ENCODE measurements around the gene TRNT1.

DNA sequence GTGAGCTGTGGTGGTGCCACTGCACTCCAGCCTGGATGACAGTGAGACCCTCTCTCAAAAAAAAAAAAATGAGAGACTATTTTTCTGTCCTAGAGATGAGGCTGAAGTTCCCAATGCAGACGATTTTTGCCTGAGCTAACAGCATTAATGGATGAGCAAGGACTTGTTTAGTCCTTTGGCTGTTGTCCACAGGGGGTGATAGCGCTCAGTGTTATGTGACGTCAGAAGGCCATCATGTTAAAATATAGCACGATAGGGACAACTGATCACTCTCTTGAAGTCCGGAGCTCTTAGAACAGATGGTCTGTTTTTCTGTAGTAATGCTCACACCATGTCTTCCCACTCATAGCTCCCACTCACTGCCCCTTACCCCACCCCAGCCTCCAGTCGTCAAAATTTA is 6.8 kb downstream of the TRNT1 start:
- TF ChIP-seq POLR2AphosphoS5 (IDR thresholded peaks at IDR 0.05; ENCODE audit: low read depth, low read length) (no peak), JUND (IDR thresholded peaks at IDR 0.05; ENCODE audit: low read length) (no peak), CTCF (IDR thresholded peaks at IDR 0.05; ENCODE audit: control extremely low read depth in 1 of 3, insufficient read depth in 1 of 3, low read depth in 1 of 3, low read length in 3 of 3) (no peak), JUN (IDR thresholded peaks at IDR 0.05; ENCODE audit: low read depth, low read length) (no peak), NANOG (IDR thresholded peaks at IDR 0.05; ENCODE audit: insufficient read depth, low read depth, low read length, poor library complexity, severe bottlenecking) (no peak), CEBPB (IDR thresholded peaks at IDR 0.05; ENCODE audit: low read depth, low read length) (no peak), TAF1 (IDR thresholded peaks at IDR 0.05; ENCODE audit: low read depth, low read length) (no peak), KDM1A (IDR thresholded peaks at IDR 0.05; ENCODE audit: borderline replicate concordance, low read length) (no peak), MAFK (IDR thresholded peaks at IDR 0.05; ENCODE audit: low read depth, low read length) (no peak), KDM5A (IDR thresholded peaks at IDR 0.05; ENCODE audit: low read length) (no peak), POLR2A (IDR thresholded peaks at IDR 0.05; ENCODE audit: control extremely low read depth in 1 of 2, low read depth in 2 of 2, low read length in 2 of 2) (no peak), CREB1 (IDR thresholded peaks at IDR 0.05) (no peak)
- TF ChIP-seq, protein P1, sequence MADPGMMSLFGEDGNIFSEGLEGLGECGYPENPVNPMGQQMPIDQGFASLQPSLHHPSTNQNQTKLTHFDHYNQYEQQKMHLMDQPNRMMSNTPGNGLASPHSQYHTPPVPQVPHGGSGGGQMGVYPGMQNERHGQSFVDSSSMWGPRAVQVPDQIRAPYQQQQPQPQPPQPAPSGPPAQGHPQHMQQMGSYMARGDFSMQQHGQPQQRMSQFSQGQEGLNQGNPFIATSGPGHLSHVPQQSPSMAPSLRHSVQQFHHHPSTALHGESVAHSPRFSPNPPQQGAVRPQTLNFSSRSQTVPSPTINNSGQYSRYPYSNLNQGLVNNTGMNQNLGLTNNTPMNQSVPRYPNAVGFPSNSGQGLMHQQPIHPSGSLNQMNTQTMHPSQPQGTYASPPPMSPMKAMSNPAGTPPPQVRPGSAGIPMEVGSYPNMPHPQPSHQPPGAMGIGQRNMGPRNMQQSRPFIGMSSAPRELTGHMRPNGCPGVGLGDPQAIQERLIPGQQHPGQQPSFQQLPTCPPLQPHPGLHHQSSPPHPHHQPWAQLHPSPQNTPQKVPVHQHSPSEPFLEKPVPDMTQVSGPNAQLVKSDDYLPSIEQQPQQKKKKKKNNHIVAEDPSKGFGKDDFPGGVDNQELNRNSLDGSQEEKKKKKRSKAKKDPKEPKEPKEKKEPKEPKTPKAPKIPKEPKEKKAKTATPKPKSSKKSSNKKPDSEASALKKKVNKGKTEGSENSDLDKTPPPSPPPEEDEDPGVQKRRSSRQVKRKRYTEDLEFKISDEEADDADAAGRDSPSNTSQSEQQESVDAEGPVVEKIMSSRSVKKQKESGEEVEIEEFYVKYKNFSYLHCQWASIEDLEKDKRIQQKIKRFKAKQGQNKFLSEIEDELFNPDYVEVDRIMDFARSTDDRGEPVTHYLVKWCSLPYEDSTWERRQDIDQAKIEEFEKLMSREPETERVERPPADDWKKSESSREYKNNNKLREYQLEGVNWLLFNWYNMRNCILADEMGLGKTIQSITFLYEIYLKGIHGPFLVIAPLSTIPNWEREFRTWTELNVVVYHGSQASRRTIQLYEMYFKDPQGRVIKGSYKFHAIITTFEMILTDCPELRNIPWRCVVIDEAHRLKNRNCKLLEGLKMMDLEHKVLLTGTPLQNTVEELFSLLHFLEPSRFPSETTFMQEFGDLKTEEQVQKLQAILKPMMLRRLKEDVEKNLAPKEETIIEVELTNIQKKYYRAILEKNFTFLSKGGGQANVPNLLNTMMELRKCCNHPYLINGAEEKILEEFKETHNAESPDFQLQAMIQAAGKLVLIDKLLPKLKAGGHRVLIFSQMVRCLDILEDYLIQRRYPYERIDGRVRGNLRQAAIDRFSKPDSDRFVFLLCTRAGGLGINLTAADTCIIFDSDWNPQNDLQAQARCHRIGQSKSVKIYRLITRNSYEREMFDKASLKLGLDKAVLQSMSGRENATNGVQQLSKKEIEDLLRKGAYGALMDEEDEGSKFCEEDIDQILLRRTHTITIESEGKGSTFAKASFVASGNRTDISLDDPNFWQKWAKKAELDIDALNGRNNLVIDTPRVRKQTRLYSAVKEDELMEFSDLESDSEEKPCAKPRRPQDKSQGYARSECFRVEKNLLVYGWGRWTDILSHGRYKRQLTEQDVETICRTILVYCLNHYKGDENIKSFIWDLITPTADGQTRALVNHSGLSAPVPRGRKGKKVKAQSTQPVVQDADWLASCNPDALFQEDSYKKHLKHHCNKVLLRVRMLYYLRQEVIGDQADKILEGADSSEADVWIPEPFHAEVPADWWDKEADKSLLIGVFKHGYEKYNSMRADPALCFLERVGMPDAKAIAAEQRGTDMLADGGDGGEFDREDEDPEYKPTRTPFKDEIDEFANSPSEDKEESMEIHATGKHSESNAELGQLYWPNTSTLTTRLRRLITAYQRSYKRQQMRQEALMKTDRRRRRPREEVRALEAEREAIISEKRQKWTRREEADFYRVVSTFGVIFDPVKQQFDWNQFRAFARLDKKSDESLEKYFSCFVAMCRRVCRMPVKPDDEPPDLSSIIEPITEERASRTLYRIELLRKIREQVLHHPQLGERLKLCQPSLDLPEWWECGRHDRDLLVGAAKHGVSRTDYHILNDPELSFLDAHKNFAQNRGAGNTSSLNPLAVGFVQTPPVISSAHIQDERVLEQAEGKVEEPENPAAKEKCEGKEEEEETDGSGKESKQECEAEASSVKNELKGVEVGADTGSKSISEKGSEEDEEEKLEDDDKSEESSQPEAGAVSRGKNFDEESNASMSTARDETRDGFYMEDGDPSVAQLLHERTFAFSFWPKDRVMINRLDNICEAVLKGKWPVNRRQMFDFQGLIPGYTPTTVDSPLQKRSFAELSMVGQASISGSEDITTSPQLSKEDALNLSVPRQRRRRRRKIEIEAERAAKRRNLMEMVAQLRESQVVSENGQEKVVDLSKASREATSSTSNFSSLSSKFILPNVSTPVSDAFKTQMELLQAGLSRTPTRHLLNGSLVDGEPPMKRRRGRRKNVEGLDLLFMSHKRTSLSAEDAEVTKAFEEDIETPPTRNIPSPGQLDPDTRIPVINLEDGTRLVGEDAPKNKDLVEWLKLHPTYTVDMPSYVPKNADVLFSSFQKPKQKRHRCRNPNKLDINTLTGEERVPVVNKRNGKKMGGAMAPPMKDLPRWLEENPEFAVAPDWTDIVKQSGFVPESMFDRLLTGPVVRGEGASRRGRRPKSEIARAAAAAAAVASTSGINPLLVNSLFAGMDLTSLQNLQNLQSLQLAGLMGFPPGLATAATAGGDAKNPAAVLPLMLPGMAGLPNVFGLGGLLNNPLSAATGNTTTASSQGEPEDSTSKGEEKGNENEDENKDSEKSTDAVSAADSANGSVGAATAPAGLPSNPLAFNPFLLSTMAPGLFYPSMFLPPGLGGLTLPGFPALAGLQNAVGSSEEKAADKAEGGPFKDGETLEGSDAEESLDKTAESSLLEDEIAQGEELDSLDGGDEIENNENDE (IDR thresholded peaks at IDR 0.05; ENCODE audit: insufficient replicate concordance, low read length) = no peak
- TF ChIP-seq, protein P2, sequence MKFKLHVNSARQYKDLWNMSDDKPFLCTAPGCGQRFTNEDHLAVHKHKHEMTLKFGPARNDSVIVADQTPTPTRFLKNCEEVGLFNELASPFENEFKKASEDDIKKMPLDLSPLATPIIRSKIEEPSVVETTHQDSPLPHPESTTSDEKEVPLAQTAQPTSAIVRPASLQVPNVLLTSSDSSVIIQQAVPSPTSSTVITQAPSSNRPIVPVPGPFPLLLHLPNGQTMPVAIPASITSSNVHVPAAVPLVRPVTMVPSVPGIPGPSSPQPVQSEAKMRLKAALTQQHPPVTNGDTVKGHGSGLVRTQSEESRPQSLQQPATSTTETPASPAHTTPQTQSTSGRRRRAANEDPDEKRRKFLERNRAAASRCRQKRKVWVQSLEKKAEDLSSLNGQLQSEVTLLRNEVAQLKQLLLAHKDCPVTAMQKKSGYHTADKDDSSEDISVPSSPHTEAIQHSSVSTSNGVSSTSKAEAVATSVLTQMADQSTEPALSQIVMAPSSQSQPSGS (IDR thresholded peaks at IDR 0.05; ENCODE audit: low read length) = no peak
